GM18870 (cell line): ENCODE measurements around the gene EEF2K.

Experiments
- ATAC-seq: cut with Tn5 transposase; IDR thresholded peaks from one replicate; pipeline ENCODE4 v1.9.1; 2021; ENCODE audit warnings: moderate library complexity; ENCODE audit not compliant: unreplicated experiment

Gene EEF2K

GRCh38 chr16:22328081-22328725 is 122.1 kb downstream of the EEF2K start:
- no peak for ATAC-seq

GRCh38 chr16:22329199-22329695 is 123.2 kb downstream of the EEF2K start:
- ATAC-seq, result no peak

DNA sequence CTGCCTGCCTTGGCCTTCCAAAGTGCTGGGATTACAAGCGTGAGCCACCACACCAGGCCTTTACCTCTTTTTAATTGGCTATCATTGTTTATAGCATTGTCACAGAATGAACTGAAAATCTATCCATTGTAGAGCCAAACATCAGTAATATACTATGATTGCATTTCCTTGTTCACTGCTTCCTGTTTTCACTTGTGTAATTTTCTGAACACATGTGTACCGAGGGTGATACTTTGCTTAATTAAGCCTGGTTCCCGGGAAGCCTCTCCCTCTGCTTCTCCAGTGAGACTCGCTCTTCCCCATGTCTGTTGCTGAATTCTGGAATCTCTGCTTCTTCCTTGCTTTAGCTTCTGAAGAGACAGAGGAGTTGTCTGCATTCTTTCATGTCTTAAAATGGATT is 124.2 kb downstream of the EEF2K start:
- no peak for ATAC-seq

DNA sequence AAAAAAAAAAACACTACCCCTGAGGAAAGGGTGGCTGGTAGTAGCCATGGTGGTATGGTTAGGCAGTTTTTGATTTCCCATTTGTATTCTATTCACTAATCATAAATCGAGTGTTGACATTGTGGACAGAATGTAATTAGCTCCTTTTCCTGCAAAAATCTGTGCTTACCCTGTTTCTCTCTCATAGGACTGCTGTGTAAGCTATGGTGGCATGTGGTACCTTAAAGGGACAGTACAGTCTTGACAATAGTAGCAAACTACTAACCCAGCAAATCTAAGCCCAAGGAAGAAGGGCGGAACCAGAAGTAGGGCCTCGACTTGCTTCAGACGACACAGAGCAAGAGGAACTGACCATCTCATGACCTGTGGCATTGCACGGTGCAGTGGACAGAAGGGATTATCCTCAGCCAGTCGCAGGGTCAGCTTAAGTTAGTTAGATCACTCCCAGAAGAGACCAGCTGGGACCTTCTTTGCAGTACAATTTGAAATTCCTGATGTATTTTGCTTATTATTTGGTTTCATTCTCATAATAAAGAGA is 127.4 kb downstream of the EEF2K start:
- ATAC-seq, result no peak

GRCh38 chr16:22335668-22336246 is 129.7 kb downstream of the EEF2K start:
- ATAC-seq, result no peak

- ATAC-seq, result no peak
These were observed 130.5 kb downstream of the EEF2K start for GRCh38 chr16:22336581-22336980.

DNA sequence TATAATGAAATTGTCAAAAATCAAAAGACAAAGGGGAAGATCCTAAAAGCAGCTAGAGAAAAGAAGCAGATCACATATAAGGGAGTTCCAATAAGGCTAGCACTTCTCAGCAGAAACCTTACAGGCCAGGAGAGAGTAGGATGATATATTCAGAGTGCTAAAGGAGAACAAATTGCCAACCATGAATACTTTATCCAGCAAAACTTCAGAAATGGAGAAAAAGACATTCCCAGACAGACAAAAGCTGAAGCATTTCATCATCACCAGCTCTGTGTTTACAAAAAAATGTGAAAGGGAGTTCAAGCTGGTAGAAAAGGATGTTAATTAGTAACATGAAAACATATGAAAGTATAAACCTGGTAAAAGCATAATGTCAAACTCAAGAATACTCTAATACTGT is 131.0 kb downstream of the EEF2K start:
- ATAC-seq, result no peak

- ATAC-seq, result no peak
These were observed 132.0 kb downstream of the EEF2K start for GRCh38 chr16:22337849-22338635.
